HG03108 (cell line): ENCODE results near the gene TBXT.
"Not testable (repeated sequence)": the region's sequence is repeated elsewhere in the genome, so short reads cannot be mapped to it uniquely, and the experiment has no call there.

Experiments used
- ATAC-seq: cut with Tn5 transposase; IDR thresholded peaks from one replicate; pipeline ENCODE4 v1.9.1; 2021; ENCODE audit warnings: moderate library complexity; ENCODE audit not compliant: unreplicated experiment

TBXT gene, protein sequence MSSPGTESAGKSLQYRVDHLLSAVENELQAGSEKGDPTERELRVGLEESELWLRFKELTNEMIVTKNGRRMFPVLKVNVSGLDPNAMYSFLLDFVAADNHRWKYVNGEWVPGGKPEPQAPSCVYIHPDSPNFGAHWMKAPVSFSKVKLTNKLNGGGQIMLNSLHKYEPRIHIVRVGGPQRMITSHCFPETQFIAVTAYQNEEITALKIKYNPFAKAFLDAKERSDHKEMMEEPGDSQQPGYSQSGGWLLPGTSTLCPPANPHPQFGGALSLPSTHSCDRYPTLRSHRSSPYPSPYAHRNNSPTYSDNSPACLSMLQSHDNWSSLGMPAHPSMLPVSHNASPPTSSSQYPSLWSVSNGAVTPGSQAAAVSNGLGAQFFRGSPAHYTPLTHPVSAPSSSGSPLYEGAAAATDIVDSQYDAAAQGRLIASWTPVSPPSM

DNA sequence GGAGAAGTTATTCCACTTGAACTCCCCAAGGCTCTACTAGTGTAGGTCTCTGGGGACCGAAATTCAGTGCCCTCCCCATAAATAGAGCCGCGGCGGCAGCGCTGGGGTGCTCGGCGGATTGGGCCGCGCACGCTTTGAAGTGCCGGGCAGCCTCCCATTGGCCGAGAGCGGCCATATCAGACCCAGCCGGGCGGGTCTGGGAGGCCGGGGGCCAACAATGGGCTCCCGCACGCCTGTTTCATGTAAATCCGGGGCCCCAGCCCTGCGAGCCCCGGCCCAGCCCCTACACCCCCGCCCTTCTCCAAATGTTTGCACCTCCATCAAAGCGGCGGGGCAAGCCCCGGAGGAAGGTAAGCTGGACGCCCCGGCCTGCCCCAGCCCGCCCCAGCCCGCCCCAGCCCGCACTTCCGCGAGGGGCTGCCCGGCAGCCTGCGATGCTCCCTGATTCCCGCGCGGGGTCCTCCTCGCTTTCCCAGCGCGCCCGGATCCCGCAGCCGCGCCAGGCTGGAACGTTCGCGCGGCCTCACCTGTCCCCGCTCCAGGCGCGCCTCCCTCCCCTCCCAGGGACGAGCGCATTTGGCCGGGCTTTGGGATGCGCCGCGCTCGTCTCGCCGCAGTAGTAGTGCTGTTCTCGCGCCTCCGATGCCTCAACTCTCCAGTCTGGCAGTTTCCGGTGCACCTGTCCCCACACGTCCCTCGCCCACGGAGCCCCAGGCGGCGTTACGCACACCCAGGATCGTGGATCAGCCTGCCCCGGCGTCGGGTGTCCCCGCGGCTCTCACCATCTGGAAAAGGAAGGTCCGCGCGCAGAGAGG lies at the start of gene TBXT:
TSS of gene TBXT (minus strand) at position 51 of the 815 bp plus-strand sequence. CDS start 260 bp downstream, outside the sequence.
- no peak for ATAC-seq

- ATAC-seq = no peak
Measured at GRCh38 chr6:166207284-166207561, 39.6 kb upstream of the TBXT start.

DNA sequence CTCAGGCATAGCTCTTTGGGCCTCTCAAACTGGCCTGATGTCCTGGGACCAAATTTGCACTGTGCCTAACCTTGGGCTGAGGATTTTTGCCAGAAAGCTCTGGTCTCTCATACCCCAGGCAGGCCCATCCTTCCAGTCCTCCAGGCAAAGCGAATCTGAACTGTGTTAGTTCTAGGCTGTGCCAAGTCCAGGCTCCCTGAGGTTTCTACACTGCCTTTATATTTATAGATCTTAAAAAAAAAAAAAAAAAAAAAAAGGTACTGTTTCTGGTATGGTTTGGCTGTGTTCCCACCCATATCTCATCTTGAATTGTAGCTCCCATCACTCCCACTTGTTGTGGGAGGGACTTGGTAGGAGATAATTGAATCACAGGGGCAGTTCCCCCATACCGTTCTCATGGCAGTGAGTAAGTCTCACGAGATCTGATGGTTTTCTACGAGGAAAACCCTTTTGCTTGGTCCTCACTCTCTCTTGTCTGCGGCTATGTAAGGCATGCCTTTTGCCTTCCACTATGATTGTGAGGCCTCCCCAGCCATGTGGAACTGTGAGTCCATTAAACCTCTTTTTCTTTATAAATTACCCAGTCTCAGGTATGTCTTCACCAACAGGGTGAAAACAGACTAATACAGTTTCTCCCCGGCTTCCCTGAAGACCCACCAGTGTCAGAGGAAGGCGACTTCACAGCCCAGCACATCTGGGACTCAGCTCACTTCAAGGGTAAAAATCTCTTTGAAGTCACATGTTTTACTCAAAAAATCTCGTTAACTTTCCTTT lies 39.0 kb upstream of the TBXT start:
- no peak for ATAC-seq

DNA sequence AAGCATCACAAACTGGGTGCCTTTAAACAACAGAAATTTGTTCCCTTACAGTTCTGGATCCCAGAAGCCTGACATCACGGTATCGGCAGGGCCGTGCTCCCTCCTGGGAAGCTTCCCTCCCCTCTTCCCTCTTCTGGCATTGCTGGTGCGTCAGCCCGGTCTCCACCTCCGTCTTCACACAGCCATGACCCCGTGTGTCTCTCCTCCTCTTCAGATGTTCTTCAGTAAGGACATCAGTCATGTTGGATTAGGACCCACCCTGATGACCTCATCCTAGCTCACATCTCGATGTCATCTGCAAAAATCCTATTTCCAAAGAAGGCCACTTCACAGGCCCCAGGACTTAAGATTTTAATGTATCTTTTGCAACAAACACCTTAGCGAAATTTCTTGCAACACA lies 38.4 kb upstream of the TBXT start:
- no peak for ATAC-seq

DNA sequence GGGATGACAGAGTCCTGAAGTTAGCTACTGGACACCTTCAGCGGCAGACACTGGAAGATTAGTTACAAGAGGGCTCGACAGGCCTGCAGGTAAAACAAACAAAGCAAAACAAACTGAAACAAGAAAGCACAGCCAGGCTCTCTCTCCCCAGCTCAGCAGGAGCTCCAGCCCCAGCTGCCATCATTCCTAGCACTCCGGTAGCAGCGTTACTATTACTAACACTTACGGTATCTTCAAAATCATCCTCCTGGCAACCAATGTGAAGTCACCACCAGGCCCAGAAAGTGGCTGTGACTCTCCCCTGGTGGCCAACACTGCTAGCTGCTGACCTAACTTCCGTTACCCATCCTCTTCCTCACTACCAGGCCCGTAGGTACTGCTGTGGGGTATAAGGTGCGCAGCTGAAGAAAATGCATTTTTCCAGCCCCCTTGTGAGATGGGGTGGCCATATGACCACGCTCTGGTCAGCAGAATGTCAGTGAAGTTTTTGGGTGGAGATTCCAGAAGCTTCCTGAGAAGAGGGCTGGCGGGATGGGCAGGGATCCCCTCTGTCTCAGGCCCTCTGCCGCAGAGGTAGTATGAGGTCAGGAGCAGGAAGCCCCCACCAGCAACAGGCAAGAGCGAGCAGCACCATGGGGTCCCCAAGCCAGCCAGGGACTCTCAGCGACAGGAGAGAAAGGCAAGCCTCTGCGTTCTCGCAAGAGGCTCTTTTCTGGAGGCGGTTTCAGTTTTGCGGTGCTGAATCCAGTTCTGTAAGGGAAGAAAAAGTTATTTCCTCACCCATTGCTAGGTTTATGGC lies 37.4 kb upstream of the TBXT start:
- ATAC-seq = no peak

GRCh38 chr6:166203641-166204222 lies 36.1 kb upstream of the TBXT start:
- no peak for ATAC-seq

DNA sequence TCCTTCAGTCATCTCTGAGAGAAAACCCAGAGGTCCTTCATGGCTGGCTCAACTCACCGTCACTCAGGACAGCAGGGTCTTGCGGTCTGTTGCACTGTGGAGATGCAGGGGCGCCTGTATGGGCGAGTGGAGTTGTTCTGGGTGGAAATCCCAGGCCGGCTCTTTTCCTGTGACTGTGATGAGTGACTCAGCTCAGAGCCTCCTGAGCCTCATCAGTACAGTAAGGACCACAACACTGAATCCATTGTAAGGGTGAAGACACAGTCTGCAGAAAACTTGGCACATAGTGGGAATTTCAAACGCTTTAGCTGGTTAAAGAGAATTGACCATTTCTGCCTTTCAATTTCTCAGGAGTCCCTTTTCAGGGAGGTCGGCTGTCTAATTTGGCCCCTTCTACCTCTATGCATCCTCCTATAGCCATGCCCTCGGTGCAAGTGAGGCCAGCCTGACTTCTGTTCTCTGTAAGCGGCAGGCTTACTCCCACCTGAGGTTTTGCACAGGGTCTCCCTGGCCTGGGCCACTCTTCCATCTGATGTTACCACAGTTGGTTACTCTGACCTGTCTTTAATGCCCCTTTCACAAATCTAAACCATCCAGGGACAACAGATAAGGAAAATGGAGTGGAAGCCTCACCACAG lies 35.5 kb upstream of the TBXT start:
- ATAC-seq = no peak

DNA sequence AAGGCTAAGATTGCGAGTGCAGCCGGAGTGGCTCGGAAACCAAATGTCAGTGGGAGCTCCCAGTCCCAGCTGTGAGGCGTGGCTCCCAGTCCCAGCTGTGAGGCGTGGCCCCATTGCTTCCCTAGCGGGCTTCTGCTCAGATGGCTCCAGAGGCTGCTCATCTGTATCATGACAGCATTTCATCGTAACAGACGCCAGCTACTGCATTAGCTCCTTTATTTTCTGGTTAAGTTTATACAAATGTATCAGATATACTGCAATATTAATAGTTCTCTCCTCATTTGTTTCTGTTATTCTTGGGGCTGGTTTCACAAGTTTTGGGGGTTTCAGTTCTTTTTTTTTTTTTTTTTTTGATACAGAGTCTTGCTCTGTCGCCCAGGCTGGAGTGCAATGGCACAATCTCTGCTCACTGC lies 34.7 kb upstream of the TBXT start:
- peak; percentile 87 for ATAC-seq

DNA sequence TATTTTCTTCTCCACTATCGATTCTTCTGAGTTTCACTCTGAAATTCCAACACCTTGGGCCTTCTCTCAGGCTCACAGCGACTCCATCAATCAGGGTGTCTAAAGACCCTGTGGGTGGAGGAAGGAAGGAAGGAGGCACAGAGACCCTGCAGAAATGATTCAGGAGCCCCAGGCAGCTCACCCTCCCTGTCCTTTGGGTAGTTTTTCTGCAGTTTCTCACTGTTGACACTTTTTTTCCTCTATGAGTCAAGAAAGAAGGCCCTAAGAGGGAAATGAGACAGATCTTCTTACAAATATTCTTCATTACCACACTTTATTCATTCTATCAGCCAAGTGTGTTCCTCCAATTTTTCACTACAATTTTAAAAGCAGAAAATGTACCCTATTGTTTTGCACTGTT lies 34.2 kb upstream of the TBXT start:
- ATAC-seq = no peak

GRCh38 chr6:166197361-166197760 lies 29.7 kb upstream of the TBXT start:
- no peak for ATAC-seq

GRCh38 chr6:166195860-166196238 lies 28.2 kb upstream of the TBXT start:
- no peak for ATAC-seq

DNA sequence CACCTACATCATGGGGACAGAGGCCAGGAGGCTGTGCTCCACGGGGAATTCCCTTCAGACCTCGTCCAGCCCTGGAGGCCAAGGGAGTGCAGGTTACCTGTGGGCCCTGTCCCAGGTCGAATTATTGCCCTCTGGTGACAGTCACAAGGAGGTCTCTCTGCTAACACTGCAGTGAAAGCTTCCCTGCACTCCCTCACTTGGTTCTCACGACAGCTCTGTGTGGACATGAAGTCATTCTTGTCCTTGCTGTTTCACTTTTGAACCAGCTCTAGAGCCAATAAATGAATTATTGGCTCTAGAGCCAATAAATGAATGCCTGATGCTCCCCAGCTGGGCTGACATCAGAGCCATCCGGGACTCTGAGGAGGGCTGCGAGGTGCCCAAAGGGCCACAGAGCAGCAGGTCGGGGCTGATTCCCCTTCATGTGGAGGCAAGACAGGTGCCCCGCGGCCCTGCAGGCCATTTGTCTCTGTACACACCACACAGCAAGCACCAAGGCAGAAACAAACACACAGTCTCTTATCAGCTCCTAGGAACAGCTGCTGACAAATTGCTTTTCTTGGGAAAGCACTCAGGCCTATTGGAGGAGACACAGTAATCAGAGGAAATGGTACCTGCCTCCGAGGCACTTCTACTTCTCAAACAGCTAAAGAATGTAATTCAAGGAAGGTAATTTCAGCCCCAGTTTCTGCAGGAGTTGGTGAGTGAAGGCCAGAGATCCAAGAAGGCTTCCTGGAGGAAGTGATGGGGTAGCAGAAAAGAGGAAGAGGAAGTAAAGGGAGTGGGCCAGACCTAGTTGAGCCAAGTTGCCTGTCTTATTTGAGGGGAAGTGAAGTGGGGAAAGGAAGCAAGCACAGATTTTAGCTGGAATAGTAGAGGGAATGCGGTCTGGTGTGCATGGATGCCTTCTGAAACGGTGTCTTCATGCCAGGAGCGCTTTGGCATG lies 27.5 kb upstream of the TBXT start:
- ATAC-seq = no peak

DNA sequence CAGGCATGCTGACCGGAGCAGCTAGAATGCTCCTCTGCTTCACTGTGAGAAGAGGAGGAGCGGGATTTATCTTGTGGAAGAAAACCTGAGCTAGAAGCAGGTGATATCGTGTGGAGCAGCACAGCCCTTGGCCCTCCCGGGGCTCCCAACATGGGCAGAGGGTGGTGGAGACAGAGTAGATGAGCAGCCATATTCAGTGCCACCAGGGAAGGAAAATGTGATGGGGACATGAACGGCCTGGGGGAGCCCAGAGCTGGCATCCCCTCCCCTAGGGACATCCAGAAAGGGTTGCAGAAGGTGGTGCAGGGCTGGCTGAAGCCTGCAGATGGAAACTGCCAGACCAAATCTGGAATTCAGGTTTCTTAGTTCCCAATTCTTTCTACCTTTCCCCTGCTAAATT lies 24.9 kb upstream of the TBXT start:
- ATAC-seq = no peak

DNA sequence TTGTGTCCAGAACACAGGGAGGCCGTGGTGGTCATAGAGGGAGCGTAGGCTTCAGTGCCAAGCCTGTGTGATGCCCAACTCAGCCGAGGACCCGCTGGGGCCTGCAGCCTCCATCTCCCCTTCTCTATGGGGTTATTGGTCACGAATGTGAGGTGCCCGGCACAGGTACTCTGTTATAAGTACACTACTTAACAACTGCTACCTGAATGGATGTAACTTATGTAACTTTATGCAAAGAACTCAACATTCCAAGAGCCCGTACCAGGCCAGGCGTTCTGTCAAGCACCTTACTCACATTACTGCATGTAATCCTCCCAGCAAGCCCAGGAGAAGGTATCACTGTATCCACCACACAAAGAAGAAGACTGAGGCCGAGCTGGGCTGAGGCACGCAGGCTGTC lies 24.5 kb upstream of the TBXT start:
- ATAC-seq = no peak

DNA sequence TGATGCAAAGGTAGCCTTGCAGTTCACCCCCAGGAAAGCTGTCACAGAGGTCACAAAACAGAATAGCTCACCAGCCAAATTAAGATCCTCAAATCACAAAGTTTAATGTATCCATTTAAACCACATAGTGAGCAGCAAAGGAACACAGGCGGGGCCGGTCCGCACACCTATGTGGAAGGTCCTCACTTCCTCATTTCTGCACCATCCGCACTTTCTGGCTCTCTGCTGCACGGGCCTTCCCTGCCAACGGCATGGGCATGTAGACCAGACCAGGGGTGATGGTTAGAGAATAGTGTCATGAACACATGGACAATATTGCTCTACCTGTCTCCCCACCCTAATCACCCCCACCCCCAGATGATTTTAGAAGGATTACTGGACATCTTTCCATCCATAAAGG lies 12.1 kb upstream of the TBXT start:
- no peak for ATAC-seq

DNA sequence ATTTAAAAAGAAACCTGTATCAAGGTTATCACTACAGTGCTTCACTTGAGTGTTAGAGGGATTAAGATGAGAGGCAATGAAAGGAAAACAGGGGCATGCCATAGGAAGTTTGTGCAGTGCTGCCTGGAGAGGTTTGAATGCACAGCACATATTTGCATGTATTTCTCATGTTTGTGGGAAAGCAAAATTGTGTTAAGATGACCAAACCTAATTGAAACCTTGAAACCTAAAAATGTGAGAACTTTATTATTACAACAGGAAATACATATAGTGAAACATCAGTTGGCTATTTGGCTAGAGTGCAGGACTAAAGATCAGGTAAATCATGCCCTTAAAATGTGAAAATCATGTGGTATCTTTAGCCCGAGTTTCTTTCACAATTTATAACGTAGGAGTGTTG lies 8.5 kb upstream of the TBXT start:
- no peak for ATAC-seq

GRCh38 chr6:166175093-166175492 lies 7.4 kb upstream of the TBXT start:
- not testable (repeated sequence) for ATAC-seq

- no peak for ATAC-seq
Measured at GRCh38 chr6:166174031-166174430, 6.4 kb upstream of the TBXT start.
